Measurements from ENCODE around the gene RASGRP4. TPM values are rescaled to one million over a fixed set of nuclear protein-coding genes. Genes with fewer than 3 reads are reported as not detected.

Gene RASGRP4
- polyA plus RNA-seq, 2 of the 4 experiments (the other 2 are of a cell fraction): 0.22 to 0.30 TPM

GRCh38 chr19:38449518-38449917 lies 23.5 kb upstream of the RASGRP4 start:
- Histone ChIP-seq H3K4me3 (no peak overlapping the region), H3K27ac (no peak overlapping the region), H3K4me2 (no peak overlapping the region), H3K4me1 (no peaks in the 10 kb centered on the region), H3K9me3 (no peaks in the 10 kb centered on the region)
- DNase-seq (ENCODE audit: low read depth in 1 of 2, low spot score in 1 of 2) (no peak), FAIRE-seq (peak; percentile 13), ATAC-seq (no peak)
- no peak for TF ChIP-seq BHLHE40 (IDR thresholded peaks at IDR 0.05; ENCODE audit: low read depth, low read length)
- TF ChIP-seq, protein P1, sequence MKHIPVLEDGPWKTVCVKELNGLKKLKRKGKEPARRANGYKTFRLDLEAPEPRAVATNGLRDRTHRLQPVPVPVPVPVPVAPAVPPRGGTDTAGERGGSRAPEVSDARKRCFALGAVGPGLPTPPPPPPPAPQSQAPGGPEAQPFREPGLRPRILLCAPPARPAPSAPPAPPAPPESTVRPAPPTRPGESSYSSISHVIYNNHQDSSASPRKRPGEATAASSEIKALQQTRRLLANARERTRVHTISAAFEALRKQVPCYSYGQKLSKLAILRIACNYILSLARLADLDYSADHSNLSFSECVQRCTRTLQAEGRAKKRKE (CRISPR knock-in tag; IDR thresholded peaks at IDR 0.05; ENCODE audit: low read depth): no peak
- no peak for TF ChIP-seq CEBPB (IDR thresholded peaks at IDR 0.05)
- no peak for TF ChIP-seq RNF2 (IDR thresholded peaks at IDR 0.05; ENCODE audit: borderline replicate concordance, low read depth)
- TF ChIP-seq RCOR1 (IDR thresholded peaks at IDR 0.05; ENCODE audit: low read depth, low read length): no peak
- TF ChIP-seq, protein P2, sequence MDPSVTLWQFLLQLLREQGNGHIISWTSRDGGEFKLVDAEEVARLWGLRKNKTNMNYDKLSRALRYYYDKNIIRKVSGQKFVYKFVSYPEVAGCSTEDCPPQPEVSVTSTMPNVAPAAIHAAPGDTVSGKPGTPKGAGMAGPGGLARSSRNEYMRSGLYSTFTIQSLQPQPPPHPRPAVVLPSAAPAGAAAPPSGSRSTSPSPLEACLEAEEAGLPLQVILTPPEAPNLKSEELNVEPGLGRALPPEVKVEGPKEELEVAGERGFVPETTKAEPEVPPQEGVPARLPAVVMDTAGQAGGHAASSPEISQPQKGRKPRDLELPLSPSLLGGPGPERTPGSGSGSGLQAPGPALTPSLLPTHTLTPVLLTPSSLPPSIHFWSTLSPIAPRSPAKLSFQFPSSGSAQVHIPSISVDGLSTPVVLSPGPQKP (IDR thresholded peaks at IDR 0.05; ENCODE audit: low read depth, low read length): no peak
- TF ChIP-seq, protein P3, sequence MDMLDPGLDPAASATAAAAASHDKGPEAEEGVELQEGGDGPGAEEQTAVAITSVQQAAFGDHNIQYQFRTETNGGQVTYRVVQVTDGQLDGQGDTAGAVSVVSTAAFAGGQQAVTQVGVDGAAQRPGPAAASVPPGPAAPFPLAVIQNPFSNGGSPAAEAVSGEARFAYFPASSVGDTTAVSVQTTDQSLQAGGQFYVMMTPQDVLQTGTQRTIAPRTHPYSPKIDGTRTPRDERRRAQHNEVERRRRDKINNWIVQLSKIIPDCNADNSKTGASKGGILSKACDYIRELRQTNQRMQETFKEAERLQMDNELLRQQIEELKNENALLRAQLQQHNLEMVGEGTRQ (IDR thresholded peaks at IDR 0.05): no peak
- no peak for TF ChIP-seq FOSB (CRISPR knock-in tag; IDR thresholded peaks at IDR 0.05)
- TF ChIP-seq HDAC2 (IDR thresholded peaks at IDR 0.05): no peak
- TF ChIP-seq PHF8 (IDR thresholded peaks at IDR 0.05; ENCODE audit: borderline replicate concordance, low read depth): no peak
- no peak for TF ChIP-seq NFE2L2 (conservative IDR thresholded peaks at IDR 0.05; ENCODE audit: low read length)
- TF ChIP-seq HMGXB4 (CRISPR knock-in tag; IDR thresholded peaks at IDR 0.05; ENCODE audit: borderline replicate concordance): no peak
- no peak for TF ChIP-seq EP300 (IDR thresholded peaks at IDR 0.05)
- TF ChIP-seq ZFP36 (IDR thresholded peaks at IDR 0.05; ENCODE audit: borderline replicate concordance, partially characterized antibody): no peak
- no peak for TF ChIP-seq NR3C1 (IDR thresholded peaks at IDR 0.05)
- TF ChIP-seq SREBF2 (IDR thresholded peaks at IDR 0.05): no peak
- TF ChIP-seq HOXB13 (CRISPR knock-in tag; IDR thresholded peaks at IDR 0.05; ENCODE audit: low read depth): no peak
- no peak for TF ChIP-seq CHD4 (IDR thresholded peaks at IDR 0.05; ENCODE audit: borderline replicate concordance)
- CTCF ChIA-PET: interaction anchor here (0.6 to 5.2 kb wide), 7 partner anchors 10 to 184 kb away, joined by 3 to 22 read pairs (median 3); partner anchors contain the start of gene FAM98C
- POLR2A ChIA-PET: no interaction called here
- WGBS (ENCODE audit: missing lambda C conversion rate): 42% methylated on average over 5 of the region's 5 CpGs

DNA sequence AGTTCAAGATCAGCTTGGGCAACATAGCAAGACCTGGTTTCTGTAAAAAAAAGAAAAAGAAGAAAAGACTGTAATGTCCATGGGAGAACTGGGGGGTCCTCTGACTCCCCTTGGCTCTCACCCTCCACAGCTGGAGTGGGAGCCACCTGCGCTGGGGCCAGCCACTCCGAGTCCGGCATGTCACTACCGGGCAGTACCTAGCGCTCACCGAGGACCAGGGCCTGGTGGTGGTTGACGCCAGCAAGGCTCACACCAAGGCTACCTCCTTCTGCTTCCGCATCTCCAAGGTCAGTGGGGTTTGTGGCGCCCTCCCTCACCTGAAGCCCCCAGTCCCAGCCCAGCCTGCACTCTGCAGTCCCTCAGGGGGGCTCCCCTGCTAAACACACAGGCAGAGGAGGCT lies 22.2 kb upstream of the RASGRP4 start:
- no peaks in the 10 kb centered on the region for H3K9me3 ChIP-seq
- no peak for DNase-seq (ENCODE audit: low read depth in 1 of 2, low spot score in 1 of 2)
- H3K4me2 ChIP-seq: no peak overlapping the region
- WGBS (ENCODE audit: missing lambda C conversion rate): 72% methylated on average over 9 of the region's 9 CpGs
- no peak overlapping the region for H3K27ac ChIP-seq
- ChIA-PET POLR2A (no interaction called here), CTCF (interaction anchor here (0.8 to 5.2 kb wide), 3 partner anchors 31 to 218 kb away, joined by 3 to 22 read pairs (median 4); partner anchors contain the start of gene FAM98C)
- FAIRE-seq: no peak
- no peak for ATAC-seq
- H3K4me1 ChIP-seq: no peaks in the 10 kb centered on the region
- TF ChIP-seq BHLHE40 (IDR thresholded peaks at IDR 0.05; ENCODE audit: low read depth, low read length) (no peak), JUN (IDR thresholded peaks at IDR 0.05) (no peak), HEYL (CRISPR knock-in tag; IDR thresholded peaks at IDR 0.05) (no peak), BCL3 (IDR thresholded peaks at IDR 0.05) (no peak), JUNB (IDR thresholded peaks at IDR 0.05) (no peak), GATA3 (IDR thresholded peaks at IDR 0.05; ENCODE audit: borderline replicate concordance) (no peak), RCOR1 (IDR thresholded peaks at IDR 0.05; ENCODE audit: low read depth, low read length) (no peak), NR3C1 (IDR thresholded peaks at IDR 0.05) (no peak), PHF8 (IDR thresholded peaks at IDR 0.05; ENCODE audit: borderline replicate concordance, low read depth) (no peak), HDAC2 (IDR thresholded peaks at IDR 0.05) (no peak), ZFP36 (IDR thresholded peaks at IDR 0.05; ENCODE audit: borderline replicate concordance, partially characterized antibody) (no peak), RARB (CRISPR knock-in tag; IDR thresholded peaks at IDR 0.05) (no peak), MAFK (IDR thresholded peaks at IDR 0.05; ENCODE audit: partially characterized antibody) (no peak), ZC3H11A (IDR thresholded peaks at IDR 0.05) (no peak)
- TF ChIP-seq, protein P2 (IDR thresholded peaks at IDR 0.05; ENCODE audit: low read depth, low read length): no peak
- no peak overlapping the region for H3K4me3 ChIP-seq

Data from A549 (cell line).